Transverse colon (tissue), 4 donors: Measurements from ENCODE around the gene DOHH. TPM values are rescaled to one million over a fixed set of nuclear protein-coding genes. Genes with fewer than 3 reads are reported as not detected.

Experiments used
- DNase-seq: peaks from one replicate; pipeline ENCODE4 v3.0.0-alpha.2; 2019
- H3K27ac ChIP-seq, 4 donors: fragments of 200-600 bp; sonication (generic); 2 replicates each; pipeline ENCODE4 v1.5.1; 2016 to 2018; ENCODE audit warnings: inconsistent platforms in 4 of 4
- H3K27me3 ChIP-seq: fragments of 200-600 bp; sonication (generic); 2 replicates; pipeline ENCODE4 v1.5.1; 2017; ENCODE audit warnings: inconsistent platforms
- H3K36me3 ChIP-seq, 4 donors: fragments of 200-600 bp; sonication (generic); 2 replicates each; pipeline ENCODE4 v1.5.1; 2017 to 2019; ENCODE audit warnings: inconsistent platforms in 4 of 4
- H3K4me1 ChIP-seq, 4 donors: fragments of 200-600 bp; sonication (generic); 2 replicates each; pipeline ENCODE4 v1.5.1; 2017 to 2020; ENCODE audit warnings: inconsistent platforms in 4 of 4
- H3K4me3 ChIP-seq, 4 donors: fragments of 200-600 bp; sonication (generic); 1 replicate in 1 of 4; 2 replicates in 3 of 4; pipeline versions ENCODE4 v1.5.1 to v1.6.1; 2017 to 2019; ENCODE audit warnings: inconsistent platforms in 4 of 4
- H3K9me3 ChIP-seq, 2 donors: fragments of 200-600 bp; sonication (generic); 2 replicates each; pipeline ENCODE4 v1.5.1; 2017 to 2019; ENCODE audit warnings: inconsistent platforms in 2 of 2
- EP300 ChIP-seq: sonication (generic); formaldehyde crosslinking; IDR thresholded peaks from one replicate; pipeline ENCODE4 v1.6.1; 2017; ENCODE audit warnings: antibody characterized with exemption, low read depth
- POLR2A ChIP-seq: fragments of 450-650 bp; IDR thresholded peaks from one replicate; pipeline ENCODE4 v1.6.1; 2016; ENCODE audit warnings: antibody characterized with exemption, mild to moderate bottlenecking, moderate library complexity
- POLR2AphosphoS5 ChIP-seq, 3 donors: sonication (generic); formaldehyde crosslinking; IDR thresholded peaks; one replicate each; pipeline ENCODE4 v1.6.1; 2016; ENCODE audit warnings: antibody characterized with exemption in 3 of 3
- WGBS, 2 donors: methylation state at CpG; one replicate each; pipeline ENCODE4 v1.1.5; 2018; ENCODE audit warnings: low coverage in 1 of 2; 5-methylcytosine and 5-hydroxymethylcytosine counted together
- in situ Hi-C, 4 donors: fragments of 200-750 bp; cut with MboI; loops; one replicate each; pipeline versions ENCODE4 v1.15.0 to v1.15.1; 2017; ENCODE audit warnings: low sequenced_read_pairs in 3 of 4, low pct_ligation_motif_present in 1 of 4, low pct_unique_long_range_greater_than_20kb in 1 of 4
- intact Hi-C: fragments of 100-400 bp; cut with DNase I; formaldehyde crosslinking; loops from one replicate; pipeline ENCODE4 v1.15.1; 2023; ENCODE audit warnings: low total_unique reads
- total RNA-seq, 4 donors: library from RNA; depleted of rRNA; stranded (reverse); fragments of >200 nt; gene quantifications; one replicate each; pipeline ENCODE4 v1.1.0, GENCODE V29; 2016
- TF ChIP-seq, protein P1 (sequence below), 5 experiments: fragments of 200-600 bp in 3 of 5; fragments of 450-650 bp in 2 of 5; sonication (generic) in 3 of 5; IDR thresholded peaks; 1 replicate in 2 of 5; 2 replicates in 3 of 5; pipeline ENCODE4 v1.5.1; 2016 to 2017; ENCODE audit warnings: antibody characterized with exemption in 5 of 5, inconsistent platforms in 3 of 5, mild to moderate bottlenecking in 2 of 5, moderate library complexity in 1 of 5

The DOHH gene
- total RNA-seq, 4 donors from 2014 or later, result 7.2 to 13.5 (median 10.8) TPM

DNA sequence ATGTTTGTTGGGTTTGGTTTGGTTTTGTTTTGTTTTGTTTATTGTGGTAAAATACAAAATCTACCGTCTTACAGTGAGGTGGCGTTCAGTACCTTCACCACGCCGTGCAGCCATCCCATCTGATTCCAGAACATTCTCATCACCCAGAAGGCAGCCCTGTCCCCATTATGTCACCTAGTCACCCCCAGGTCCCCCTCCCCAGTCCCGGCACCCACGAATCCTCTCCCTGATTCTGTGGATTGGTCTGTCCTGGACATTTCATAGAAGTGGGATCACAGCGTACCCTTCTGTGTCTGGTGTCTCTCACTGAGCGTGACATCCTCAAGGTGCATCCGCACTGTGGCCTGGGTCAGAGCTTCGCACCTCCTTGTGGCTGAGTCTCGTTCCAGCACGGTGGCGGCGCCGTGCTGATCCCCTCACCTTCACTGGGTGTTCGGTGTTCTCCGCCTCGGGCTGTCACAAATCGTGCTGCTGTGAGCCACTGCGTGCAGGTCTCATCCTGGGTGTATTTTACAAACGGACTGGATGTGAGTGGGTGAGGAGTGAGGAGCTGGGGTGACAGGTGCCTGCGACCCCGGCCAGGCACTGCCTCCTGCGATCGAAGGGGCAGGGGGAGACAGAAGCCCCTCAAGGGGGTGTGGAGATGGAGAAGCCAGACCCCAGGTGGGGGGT, 37.9 kb upstream of the DOHH start:
- Histone ChIP-seq H3K4me1 (no peaks in the 10 kb centered on the region), H3K36me3 (peaks cover 0 to 18% (median 1%) of the 10 kb centered on the region in 4 donors), H3K4me3 (no peak overlapping the region), H3K9me3 (no peaks in the 10 kb centered on the region), H3K27me3 (no peaks in the 10 kb centered on the region), H3K27ac (no peak overlapping the region)
- in situ Hi-C loops, result no loop called here
- WGBS, 2 donors, result 67 to 82% methylated on average over 3 to 24 of the region's 25 CpGs
- no peak for DNase-seq
- intact Hi-C loops, result no loop called here
- TF ChIP-seq, protein P1, sequence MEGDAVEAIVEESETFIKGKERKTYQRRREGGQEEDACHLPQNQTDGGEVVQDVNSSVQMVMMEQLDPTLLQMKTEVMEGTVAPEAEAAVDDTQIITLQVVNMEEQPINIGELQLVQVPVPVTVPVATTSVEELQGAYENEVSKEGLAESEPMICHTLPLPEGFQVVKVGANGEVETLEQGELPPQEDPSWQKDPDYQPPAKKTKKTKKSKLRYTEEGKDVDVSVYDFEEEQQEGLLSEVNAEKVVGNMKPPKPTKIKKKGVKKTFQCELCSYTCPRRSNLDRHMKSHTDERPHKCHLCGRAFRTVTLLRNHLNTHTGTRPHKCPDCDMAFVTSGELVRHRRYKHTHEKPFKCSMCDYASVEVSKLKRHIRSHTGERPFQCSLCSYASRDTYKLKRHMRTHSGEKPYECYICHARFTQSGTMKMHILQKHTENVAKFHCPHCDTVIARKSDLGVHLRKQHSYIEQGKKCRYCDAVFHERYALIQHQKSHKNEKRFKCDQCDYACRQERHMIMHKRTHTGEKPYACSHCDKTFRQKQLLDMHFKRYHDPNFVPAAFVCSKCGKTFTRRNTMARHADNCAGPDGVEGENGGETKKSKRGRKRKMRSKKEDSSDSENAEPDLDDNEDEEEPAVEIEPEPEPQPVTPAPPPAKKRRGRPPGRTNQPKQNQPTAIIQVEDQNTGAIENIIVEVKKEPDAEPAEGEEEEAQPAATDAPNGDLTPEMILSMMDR (IDR thresholded peaks at IDR 0.05), result no peak
- TF ChIP-seq POLR2AphosphoS5 (IDR thresholded peaks at IDR 0.05), result no peak
- no peak for TF ChIP-seq EP300
- TF ChIP-seq POLR2A, result no peak

DNA sequence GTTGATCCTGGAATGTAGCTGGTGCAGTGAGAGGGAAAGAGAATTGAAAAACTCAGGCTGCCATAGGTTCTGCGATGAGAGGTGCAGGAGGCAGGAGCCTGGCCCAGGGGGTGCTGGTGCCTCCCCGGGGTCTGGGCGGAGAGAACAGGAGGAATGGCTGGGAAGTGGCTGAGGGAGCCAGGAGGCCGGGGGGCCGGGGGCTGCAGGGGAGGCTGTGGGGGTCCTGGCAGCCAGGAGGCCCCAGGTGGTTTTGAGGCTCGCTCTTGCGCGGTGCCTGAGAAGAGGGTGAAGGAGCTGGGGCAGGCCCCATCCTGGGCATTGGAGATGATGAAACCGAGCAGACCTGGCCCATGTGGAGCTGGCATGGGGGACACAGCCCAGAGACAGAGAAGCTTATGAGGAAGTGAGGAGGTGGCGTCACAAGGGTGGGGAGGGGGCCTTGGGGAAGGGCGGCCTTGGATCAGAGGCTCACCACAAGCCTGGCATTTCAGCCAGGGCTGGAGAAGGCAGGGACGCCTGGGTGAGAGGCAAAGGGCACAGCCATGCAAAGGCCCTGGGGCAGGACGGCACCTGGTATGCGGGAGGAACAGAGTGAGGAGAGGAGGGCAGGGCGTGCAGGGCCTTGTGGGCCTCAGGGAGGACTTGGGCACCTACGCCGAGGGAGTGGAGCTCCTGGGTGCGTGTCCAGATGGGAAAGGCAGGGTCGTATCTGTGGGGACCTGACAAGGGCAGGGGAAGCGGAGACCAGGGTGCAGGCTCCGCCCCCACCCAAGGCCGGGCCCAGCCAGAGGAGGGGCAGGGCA, 37.2 kb upstream of the DOHH start:
- no peak for DNase-seq
- intact Hi-C loops (no loop called here), in situ Hi-C loops (no loop called here)
- Histone ChIP-seq H3K4me3 (no peak overlapping the region), H3K4me1 (no peaks in the 10 kb centered on the region), H3K27me3 (no peaks in the 10 kb centered on the region), H3K27ac (peak overlapping the region in 1 of 4 donors; percentile 48), H3K36me3 (peaks cover 0 to 26% (median 5%) of the 10 kb centered on the region in 4 donors), H3K9me3 (no peaks in the 10 kb centered on the region)
- WGBS, 2 donors, result 88 to 91% methylated on average over 6 to 22 of the region's 22 CpGs
- TF ChIP-seq POLR2AphosphoS5 (IDR thresholded peaks at IDR 0.05) (no peak), EP300 (no peak), POLR2A (no peak)
- TF ChIP-seq, protein P1 (IDR thresholded peaks at IDR 0.05), result no peak

DNA sequence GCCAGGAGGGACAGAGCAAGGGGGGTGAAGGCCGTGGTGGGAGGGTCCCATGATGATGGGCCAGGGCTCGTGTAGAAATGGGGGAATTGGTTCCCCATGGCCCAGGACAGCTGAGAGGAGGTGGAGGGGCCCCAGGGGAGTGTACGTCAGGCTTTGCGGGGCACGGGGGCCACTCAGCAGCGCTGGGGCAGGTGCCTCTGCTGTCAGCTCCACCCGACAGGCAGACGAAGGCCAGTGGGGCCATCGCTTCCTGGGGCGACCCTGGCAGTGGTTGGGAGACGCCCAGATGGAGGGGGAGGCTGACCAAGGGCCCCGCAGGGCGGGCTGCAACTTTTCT, 36.6 kb upstream of the DOHH start:
- in situ Hi-C loops (no loop called here), intact Hi-C loops (no loop called here)
- 81% methylated on average over 11 of the region's 13 CpGs; no CpG with 5 or more reads in 1 of the 2 donors for WGBS, 2 donors
- H3K4me1 ChIP-seq, result no peaks in the 10 kb centered on the region
- no peak overlapping the region for H3K4me3 ChIP-seq
- H3K27ac ChIP-seq, result peak overlapping the region in 2 of 4 donors; percentile 13 to 48
- peaks cover 0 to 30% (median 8%) of the 10 kb centered on the region in 4 donors for H3K36me3 ChIP-seq
- TF ChIP-seq POLR2A (no peak), EP300 (no peak), POLR2AphosphoS5 (IDR thresholded peaks at IDR 0.05) (no peak)
- TF ChIP-seq, protein P1 (IDR thresholded peaks at IDR 0.05), result no peak
- no peak for DNase-seq
- H3K9me3 ChIP-seq, result no peaks in the 10 kb centered on the region
- H3K27me3 ChIP-seq, result no peaks in the 10 kb centered on the region

DNA sequence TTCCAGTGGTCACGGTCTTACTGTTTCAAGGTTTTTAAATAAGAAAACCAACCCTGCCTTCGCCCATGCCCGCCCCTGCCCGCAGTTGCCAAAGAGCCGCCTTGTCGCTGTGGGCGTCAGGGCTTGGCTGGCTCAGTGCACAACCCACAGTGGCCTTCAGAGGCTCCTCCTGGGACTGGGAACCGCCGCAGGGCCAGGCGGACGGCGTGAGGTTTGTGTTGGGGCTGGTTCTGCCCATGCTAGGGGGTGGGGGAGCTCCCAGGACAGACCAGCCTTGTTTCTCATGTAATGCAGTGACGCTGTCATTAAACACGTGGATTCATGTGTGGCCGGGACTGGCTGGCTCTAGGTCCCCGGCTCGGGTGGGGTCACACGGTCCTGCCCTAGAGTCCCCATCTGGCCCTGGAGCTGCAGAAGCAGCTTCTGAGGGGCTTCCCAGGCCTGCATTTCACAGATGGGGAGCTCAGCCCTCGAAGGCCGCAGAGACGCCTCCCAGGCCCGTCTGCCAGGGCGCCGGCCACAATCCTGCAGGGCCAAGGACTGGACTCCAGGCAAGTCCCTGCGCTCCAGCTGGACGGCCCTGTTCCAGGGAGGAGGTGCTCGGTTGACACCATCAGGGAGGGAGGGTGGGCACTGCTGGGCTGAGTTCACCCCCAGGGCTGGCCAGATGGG, 36.1 kb upstream of the DOHH start:
- Histone ChIP-seq H3K27me3 (no peaks in the 10 kb centered on the region), H3K27ac (peak overlapping the region in 2 of 4 donors; percentile 13 to 48), H3K4me3 (no peak overlapping the region), H3K4me1 (no peaks in the 10 kb centered on the region), H3K9me3 (no peaks in the 10 kb centered on the region), H3K36me3 (peaks cover 0 to 35% (median 9%) of the 10 kb centered on the region in 4 donors)
- in situ Hi-C loops, result no loop called here
- no peak for DNase-seq
- intact Hi-C loops, result no loop called here
- TF ChIP-seq EP300, result no peak
- TF ChIP-seq POLR2A, result no peak
- TF ChIP-seq, protein P1 (IDR thresholded peaks at IDR 0.05), result no peak
- TF ChIP-seq POLR2AphosphoS5 (IDR thresholded peaks at IDR 0.05), result no peak
- 89% methylated on average over 23 of the region's 27 CpGs; no CpG with 5 or more reads in 1 of the 2 donors for WGBS, 2 donors
